ENCODE measurements around the gene ITPRIPL1. TPM values are rescaled to one million over a fixed set of nuclear protein-coding genes. Genes with fewer than 3 reads are reported as not detected.

The ITPRIPL1 gene
- total and polyA plus RNA-seq, 2 of the 8 experiments (the other 6 are each of a cell fraction or from before 2014, with no cell fraction given): 10.6 to 16.1 TPM

DNA sequence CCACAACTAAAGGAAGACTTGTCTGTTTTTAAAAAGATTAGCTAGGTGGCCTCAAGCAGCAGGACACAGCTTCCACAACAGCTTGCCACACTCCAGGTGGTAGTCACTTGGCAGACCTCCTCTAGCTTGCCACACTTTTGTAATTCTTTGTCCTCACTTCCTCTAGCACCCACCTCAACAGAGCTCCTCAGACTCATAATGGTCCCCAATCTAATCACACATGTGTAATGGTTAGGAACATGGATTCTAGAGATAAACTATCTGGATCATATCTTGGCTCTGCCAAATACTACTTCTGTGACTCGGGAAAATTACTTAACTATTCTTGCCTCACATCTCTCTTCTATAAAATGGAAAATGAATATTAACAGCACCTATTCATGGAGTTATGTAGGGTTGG is 23.3 kb upstream of the ITPRIPL1 start (continued):
- no peak for TF ChIP-seq BCL11A (IDR thresholded peaks at IDR 0.05; ENCODE audit: low read depth in 2 of 2, low read length in 2 of 2)

Data from H1 (cell line).